ENCODE results near the gene KCNJ5. TPM values are rescaled to one million over a fixed set of nuclear protein-coding genes. Genes with fewer than 3 reads are reported as not detected.

KCNJ5 gene
- total RNA-seq, 3 donors from 2014 or later, result 0.14 to 3.9 (median 0.48) TPM

- Histone ChIP-seq H3K4me1 (ENCODE audit: low read depth) (no peaks in the 10 kb centered on the region), H3K9me3 (no peaks in the 10 kb centered on the region), H3K36me3 (ENCODE audit: low read depth) (no peaks in the 10 kb centered on the region), H3K4me3 (no peak overlapping the region)
- ATAC-seq, result no peak
- TF ChIP-seq CTCF (IDR thresholded peaks at IDR 0.05), result no peak
- intact Hi-C loops (cut with DNase I, micrococcal nuclease), result no loop called here
- DNase-seq, result no peak
Observed at GRCh38 chr11:128941573-128942271, 50.6 kb downstream of the KCNJ5 start.

GRCh38 chr11:128942272-128942612 is 51.1 kb downstream of the KCNJ5 start:
- Histone ChIP-seq H3K36me3 (ENCODE audit: low read depth) (no peaks in the 10 kb centered on the region), H3K4me3 (no peak overlapping the region), H3K4me1 (ENCODE audit: low read depth) (no peaks in the 10 kb centered on the region), H3K9me3 (no peaks in the 10 kb centered on the region)
- intact Hi-C loops (cut with DNase I, micrococcal nuclease), result no loop called here
- TF ChIP-seq CTCF (IDR thresholded peaks at IDR 0.05), result no peak
- DNase-seq, result no peak
- ATAC-seq, result no peak

- no peaks in the 10 kb centered on the region for H3K9me3 ChIP-seq
- no peak for ATAC-seq
- no peak within 1 kb of the TSS for H3K4me3 ChIP-seq
- no peak for DNase-seq
- no peaks in the 10 kb centered on the region for H3K36me3 ChIP-seq (ENCODE audit: low read depth)
- intact Hi-C loops (cut with DNase I, micrococcal nuclease), result no loop called here
- TF ChIP-seq CTCF (IDR thresholded peaks at IDR 0.05), result no peak
- H3K4me1 ChIP-seq (ENCODE audit: low read depth), result no peaks in the 10 kb centered on the region
Observed at GRCh38 chr11:128942817-128943427, 51.8 kb downstream of the KCNJ5 start, which contains the start of gene TP53AIP1. TP53AIP1 (minus strand) TSS chr11:128942871; CDS start chr11:128937818, 5,053 bp downstream.

GRCh38 chr11:128943428-128943976 is 52.3 kb downstream of the KCNJ5 start:
- no peaks in the 10 kb centered on the region for H3K4me1 ChIP-seq (ENCODE audit: low read depth)
- no peak for TF ChIP-seq CTCF (IDR thresholded peaks at IDR 0.05)
- H3K36me3 ChIP-seq (ENCODE audit: low read depth), result no peaks in the 10 kb centered on the region
- no peak for ATAC-seq
- no peak for DNase-seq
- H3K4me3 ChIP-seq, result no peak overlapping the region
- no peaks in the 10 kb centered on the region for H3K9me3 ChIP-seq
- intact Hi-C loops (cut with DNase I, micrococcal nuclease), result no loop called here

GRCh38 chr11:128946648-128947047 is 55.5 kb downstream of the KCNJ5 start:
- Histone ChIP-seq H3K9me3 (no peaks in the 10 kb centered on the region), H3K4me3 (no peak overlapping the region), H3K4me1 (ENCODE audit: low read depth) (no peaks in the 10 kb centered on the region), H3K36me3 (ENCODE audit: low read depth) (no peaks in the 10 kb centered on the region)
- intact Hi-C loops (cut with DNase I, micrococcal nuclease), result no loop called here
- no peak for DNase-seq
- TF ChIP-seq CTCF (IDR thresholded peaks at IDR 0.05), result no peak
- peak; percentile 15 for ATAC-seq

All from mucosa of descending colon (tissue), 3 donors.